GM12891 (cell line): Measurements from ENCODE around the gene ARHGAP24.

Experiments used
- POLR2A ChIP-seq: IDR thresholded peaks from 2 replicates; pipeline ENCODE4 v1.6.1; 2011; ENCODE audit warnings: low read depth, low read length, control low read depth
- POLR2AphosphoS5 ChIP-seq: IDR thresholded peaks from 2 replicates; pipeline ENCODE4 v1.6.1; 2011; ENCODE audit warnings: low read depth, low read length, control low read depth
- POU2F2 ChIP-seq: IDR thresholded peaks from 2 replicates; pipeline ENCODE4 v1.6.1; 2011; ENCODE audit warnings: low read depth, mild to moderate bottlenecking, control low read depth, low read length, moderate library complexity
- SPI1 ChIP-seq: IDR thresholded peaks from 2 replicates; pipeline ENCODE4 v1.6.1; 2011; ENCODE audit warnings: low read depth, low read length, control low read depth
- TAF1 ChIP-seq: IDR thresholded peaks from 2 replicates; pipeline ENCODE4 v1.6.1; 2011; ENCODE audit warnings: low read depth, low read length, control low read depth

DNA sequence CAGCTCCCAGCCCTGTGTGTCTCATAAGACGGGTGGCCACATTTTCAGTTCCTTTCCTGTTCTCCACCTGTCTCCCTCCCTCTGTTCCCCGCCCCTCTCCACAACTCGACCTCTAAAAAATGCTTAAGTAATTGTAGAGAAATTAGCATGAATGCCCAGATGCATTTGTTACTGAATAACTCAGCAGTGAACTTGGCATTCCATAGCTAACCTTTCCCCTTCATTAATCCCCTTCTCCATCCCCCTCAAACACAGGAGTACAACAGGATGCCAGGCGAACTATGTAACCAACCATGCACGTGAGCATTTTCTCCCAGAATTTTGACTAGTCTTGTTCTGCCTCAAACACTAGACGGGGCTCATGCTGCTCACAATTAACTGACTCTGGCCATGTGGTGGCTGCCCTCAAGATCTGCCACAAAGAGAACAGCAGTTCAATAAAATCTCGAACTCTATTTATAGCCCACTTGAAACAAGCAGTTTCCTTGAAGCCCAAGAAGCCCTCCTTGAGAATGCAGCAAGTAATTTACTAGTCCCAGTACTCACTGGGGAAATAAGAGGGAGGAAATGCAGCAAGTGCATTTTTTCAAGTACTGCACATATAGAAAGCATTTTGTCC lies 351.2 kb downstream of the ARHGAP24 start:
- TF ChIP-seq POU2F2 (no peak), POLR2A (no peak), POLR2AphosphoS5 (no peak), TAF1 (no peak), SPI1 (no peak)
